Motor neuron (in vitro differentiated cells): ENCODE data around the gene SUGCT. TPM values are rescaled to one million over a fixed set of nuclear protein-coding genes. Genes with fewer than 3 reads are reported as not detected.
A peak's percentile ranks its signal among the peaks of the same experiment; 100 is the strongest.

Source experiments
- ATAC-seq, 8 experiments: fragments of 200-7000 bp; cut with Tn5 transposase; replicated peaks in 6 of 8; 2 replicates each; pipeline ENCODE4 v1.8.0; 2021; ENCODE audit warnings: mild to moderate bottlenecking in 8 of 8, moderate library complexity in 8 of 8
- H3K27ac ChIP-seq, 2 donors: fragments of 250-450 bp; sonication (Bioruptor Pico); 2 replicates each; pipeline ENCODE4 v1.9.0; 2021; ENCODE audit warnings: antibody characterized with exemption in 2 of 2, mild to moderate bottlenecking in 2 of 2, moderate library complexity in 1 of 2
- H3K4me1 ChIP-seq, 2 donors: fragments of 250-450 bp; sonication (Bioruptor Pico); replicated peaks in 1 of 2; 2 replicates each; pipeline ENCODE4 v1.6.1; 2021; ENCODE audit warnings: antibody characterized with exemption in 2 of 2, mild to moderate bottlenecking in 2 of 2, moderate library complexity in 1 of 2
- H3K4me3 ChIP-seq, 5 donors: fragments of 250-450 bp; sonication (Bioruptor Pico); 2 replicates each; pipeline ENCODE4 v1.9.0; 2021; ENCODE audit warnings: antibody characterized with exemption in 5 of 5, mild to moderate bottlenecking in 5 of 5, moderate library complexity in 4 of 5
- WGBS, 10 experiments: fragments of 450-650 bp; shearing (Covaris generic); methylation state at CpG; one replicate each; pipeline ENCODE4 v1.0.0; 2022; 5-methylcytosine and 5-hydroxymethylcytosine counted together
- in situ Hi-C, 9 experiments: fragments of 400-800 bp; cut with MboI; loops; one replicate each; pipeline ENCODE4 v1.15.0; 2021; ENCODE audit warnings: low sequenced_read_pairs in 9 of 9, low pct_unique_long_range_greater_than_20kb in 2 of 9; ENCODE audit not compliant: unreplicated experiment in 9 of 9
- total RNA-seq, 8 experiments: library from RNA; unstranded; fragments of 300-600 nt; gene quantifications; 2 replicates each; pipeline versions ENCODE4 v1.2.3 to v1.2.4, GENCODE V29; 2022

SUGCT gene
- total RNA-seq, 8 experiments from 2014 or later, result 2.3 to 26.1 (median 4.2) TPM

GRCh38 chr7:40545739-40546138, 410.9 kb downstream of the SUGCT start:
- H3K27ac ChIP-seq, result no peak overlapping the region
- no peaks in the 10 kb centered on the region for H3K4me1 ChIP-seq
- no peak for ATAC-seq
- in situ Hi-C loops, result no loop called here
- no peak overlapping the region for H3K4me3 ChIP-seq

- no peak overlapping the region for H3K27ac ChIP-seq
- H3K4me3 ChIP-seq, result no peak overlapping the region
- H3K4me1 ChIP-seq, result no peaks in the 10 kb centered on the region
- ATAC-seq, result peak in 3 of 8 experiments; percentile 17 to 29 (median 28)
- 76 to 100% (median 88%) methylated on average over 1 to 6 of the region's 6 CpGs for WGBS, 10 experiments
- in situ Hi-C loops, result no loop called here
These were observed 412.1 kb downstream of the SUGCT start for GRCh38 chr7:40546616-40547501.

- H3K4me3 ChIP-seq, result no peak overlapping the region
- ATAC-seq, result peak in 4 of 8 experiments; percentile 39 to 72 (median 70)
- H3K4me1 ChIP-seq, result peaks cover 0 to 9% of the 10 kb centered on the region in 2 donors
- no peak overlapping the region for H3K27ac ChIP-seq
- in situ Hi-C loops, result no loop called here
- WGBS, 10 experiments, result 57 to 100% (median 84%) methylated on average over 1 to 2 of the region's 2 CpGs
These were observed 414.7 kb downstream of the SUGCT start for GRCh38 chr7:40549372-40550039.

GRCh38 chr7:40551685-40552576, 417.1 kb downstream of the SUGCT start:
- ATAC-seq, result peak in 7 of 8 experiments; percentile 50 to 86 (median 78)
- H3K4me3 ChIP-seq, result no peak overlapping the region
- H3K4me1 ChIP-seq, result peaks cover 0 to 9% of the 10 kb centered on the region in 2 donors
- WGBS, 10 experiments, result 32 to 83% (median 59%) methylated on average over 1 to 8 of the region's 8 CpGs; no CpG with 5 or more reads in 2 of the 10 experiments
- no peak overlapping the region for H3K27ac ChIP-seq
- in situ Hi-C loops, result no loop called here

GRCh38 chr7:40560672-40561071, 425.9 kb downstream of the SUGCT start:
- Histone ChIP-seq H3K4me1 (no peaks in the 10 kb centered on the region), H3K27ac (no peak overlapping the region), H3K4me3 (no peak overlapping the region)
- in situ Hi-C loops, result no loop called here
- ATAC-seq, result no peak
- WGBS, 10 experiments, result 70 to 100% (median 85%) methylated on average over 1 of the region's 1 CpG; no CpG with 5 or more reads in 1 of the 10 experiments

GRCh38 chr7:40566879-40567278, 432.1 kb downstream of the SUGCT start:
- in situ Hi-C loops, result no loop called here
- Histone ChIP-seq H3K4me3 (no peak overlapping the region), H3K27ac (no peak overlapping the region), H3K4me1 (no peaks in the 10 kb centered on the region)
- WGBS, 10 experiments, result 80 to 100% (median 94%) methylated on average over 1 to 5 of the region's 5 CpGs; no CpG with 5 or more reads in 3 of the 10 experiments
- no peak for ATAC-seq

- H3K4me3 ChIP-seq, result no peak overlapping the region
- in situ Hi-C loops, result no loop called here
- no peak for ATAC-seq
- no peaks in the 10 kb centered on the region for H3K4me1 ChIP-seq
- no peak overlapping the region for H3K27ac ChIP-seq
- 29 to 100% (median 68%) methylated on average over 1 to 3 of the region's 3 CpGs; no CpG with 5 or more reads in 2 of the 10 experiments for WGBS, 10 experiments
These were observed 434.5 kb downstream of the SUGCT start for GRCh38 chr7:40569326-40569725.

GRCh38 chr7:40570223-40570622, 435.4 kb downstream of the SUGCT start:
- ATAC-seq, result no peak
- in situ Hi-C loops, result no loop called here
- no peaks in the 10 kb centered on the region for H3K4me1 ChIP-seq
- WGBS, 10 experiments, result 14 to 100% (median 53%) methylated on average over 1 of the region's 1 CpG; no CpG with 5 or more reads in 2 of the 10 experiments
- no peak overlapping the region for H3K27ac ChIP-seq
- no peak overlapping the region for H3K4me3 ChIP-seq

GRCh38 chr7:40571796-40572195, 437.0 kb downstream of the SUGCT start:
- ATAC-seq, result peak in 3 of 8 experiments; percentile 83 to 89 (median 83)
- WGBS, 10 experiments, result 0 to 81% (median 48%) methylated on average over 1 to 5 of the region's 5 CpGs; no CpG with 5 or more reads in 3 of the 10 experiments
- in situ Hi-C loops, result no loop called here
- no peak overlapping the region for H3K27ac ChIP-seq
- H3K4me3 ChIP-seq, result no peak overlapping the region
- H3K4me1 ChIP-seq, result no peaks in the 10 kb centered on the region

- WGBS, 10 experiments, result 43 to 100% (median 82%) methylated on average over 1 to 8 of the region's 8 CpGs
- H3K27ac ChIP-seq, result no peak overlapping the region
- H3K4me3 ChIP-seq, result no peak overlapping the region
- H3K4me1 ChIP-seq, result no peaks in the 10 kb centered on the region
- ATAC-seq, result no peak
- in situ Hi-C loops, result no loop called here
These were observed 438.1 kb downstream of the SUGCT start for GRCh38 chr7:40572810-40573465.

- ATAC-seq, result peak in 1 of 8 experiments; percentile 35
- WGBS, 10 experiments, result 13 to 100% (median 66%) methylated on average over 1 to 5 of the region's 5 CpGs; no CpG with 5 or more reads in 1 of the 10 experiments
- in situ Hi-C loops, result no loop called here
- Histone ChIP-seq H3K27ac (no peak overlapping the region), H3K4me1 (no peaks in the 10 kb centered on the region), H3K4me3 (no peak overlapping the region)
These were observed 444.6 kb downstream of the SUGCT start for GRCh38 chr7:40579401-40579800.

- Histone ChIP-seq H3K27ac (no peak overlapping the region), H3K4me1 (no peaks in the 10 kb centered on the region), H3K4me3 (no peak overlapping the region)
- 80 to 100% (median 93%) methylated on average over 2 to 4 of the region's 4 CpGs for WGBS, 10 experiments
- in situ Hi-C loops, result no loop called here
- ATAC-seq, result no peak
These were observed 446.0 kb downstream of the SUGCT start for GRCh38 chr7:40580776-40581175.
